CD4-positive, alpha-beta T cell treated with Interleukin-4 for 1 hour (primary cell): ENCODE results near the gene MCRIP1.

Source experiments
- DNase-seq, 2 donors: peaks; one replicate each; pipeline ENCODE4 v3.0.0-alpha.2; 2020 to 2022

MCRIP1 gene

DNA sequence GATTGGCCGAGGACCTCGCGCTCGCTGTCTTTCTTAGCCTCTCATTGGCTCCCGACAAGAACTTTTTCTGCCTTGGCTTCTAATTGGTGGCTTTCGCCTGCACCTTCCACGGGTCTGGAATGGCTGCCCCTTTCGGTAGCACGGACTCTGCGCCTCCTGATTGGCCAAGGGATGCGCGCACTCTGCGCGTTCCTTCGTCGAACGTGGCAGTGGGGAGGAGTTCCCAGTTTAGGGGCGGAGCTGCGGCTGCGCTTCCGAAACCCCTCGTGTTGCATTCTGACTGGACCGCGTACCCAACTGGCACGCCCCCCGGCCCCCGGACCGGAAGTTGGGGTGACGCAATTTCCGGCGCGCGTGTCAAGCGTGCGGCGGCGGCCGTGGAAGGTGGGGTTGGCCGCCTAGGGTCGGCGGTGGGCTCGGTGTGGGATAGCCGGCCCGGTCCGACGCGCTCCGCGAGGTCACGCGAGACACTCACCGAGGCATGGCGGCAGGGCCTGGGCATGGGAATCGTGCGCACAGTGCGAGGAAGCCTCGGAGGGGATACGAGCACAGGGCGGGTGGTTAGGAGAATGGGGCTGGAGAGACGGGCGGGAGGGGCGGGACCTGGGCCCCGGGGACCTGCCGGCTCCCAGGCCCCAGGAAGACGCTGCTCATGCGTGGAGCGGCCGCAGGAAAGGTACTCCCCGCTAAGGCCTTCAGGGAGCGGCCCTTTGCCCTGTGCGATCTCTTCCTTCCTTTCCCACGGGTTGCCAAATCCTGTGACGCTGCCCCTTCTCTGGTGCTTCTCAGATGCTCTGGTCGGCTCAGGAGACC is 27.9 kb upstream of the MCRIP1 start:
- peak; percentile 100 for DNase-seq

DNA sequence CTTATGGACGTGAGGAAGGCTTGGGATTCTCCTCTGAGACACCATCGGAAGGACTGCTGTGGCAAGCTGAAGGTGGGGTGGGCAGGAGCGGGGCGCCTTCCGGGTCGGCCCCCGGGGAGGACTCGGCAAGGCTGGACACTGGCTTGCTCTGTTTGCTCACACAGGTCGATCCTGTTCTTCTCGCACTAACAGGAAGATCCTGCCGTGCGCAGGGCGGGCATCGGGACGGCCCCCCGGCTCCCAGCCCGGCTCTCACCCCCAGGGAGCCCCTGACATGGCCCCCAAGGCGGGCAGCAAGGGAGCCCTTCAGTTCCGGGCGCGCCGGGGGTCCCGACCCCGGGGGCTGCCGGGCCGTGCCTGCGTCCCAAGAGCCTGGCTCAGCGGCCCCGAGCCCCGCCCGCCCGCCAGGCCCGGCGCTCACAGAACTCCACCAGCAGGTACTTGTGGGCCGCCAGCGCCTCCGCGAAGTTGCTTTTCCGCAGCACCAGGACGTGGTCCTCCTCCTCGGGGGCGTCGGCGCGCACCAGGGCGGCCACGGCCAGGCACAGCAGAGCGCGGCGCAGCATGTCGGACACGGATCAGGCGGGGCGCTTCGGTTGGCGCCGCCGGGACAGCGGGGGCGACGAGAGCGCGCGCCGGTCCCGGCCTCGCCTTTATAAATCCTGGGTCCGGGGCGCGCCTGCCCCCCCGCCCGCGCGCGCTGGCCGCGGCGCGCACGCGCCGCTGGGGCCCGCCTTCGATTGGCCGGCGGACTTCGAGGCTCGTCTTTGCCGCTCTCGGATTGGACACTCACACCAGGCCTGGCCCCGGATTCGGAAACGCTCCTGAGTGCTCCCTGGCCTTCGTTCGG is 27.0 kb upstream of the MCRIP1 start, which contains the start of gene P4HB:
Gene P4HB (minus strand): TSS at position 630 of the 850 bp plus-strand sequence. CDS start 64 bp downstream, at position 566.
- no peak for DNase-seq

DNA sequence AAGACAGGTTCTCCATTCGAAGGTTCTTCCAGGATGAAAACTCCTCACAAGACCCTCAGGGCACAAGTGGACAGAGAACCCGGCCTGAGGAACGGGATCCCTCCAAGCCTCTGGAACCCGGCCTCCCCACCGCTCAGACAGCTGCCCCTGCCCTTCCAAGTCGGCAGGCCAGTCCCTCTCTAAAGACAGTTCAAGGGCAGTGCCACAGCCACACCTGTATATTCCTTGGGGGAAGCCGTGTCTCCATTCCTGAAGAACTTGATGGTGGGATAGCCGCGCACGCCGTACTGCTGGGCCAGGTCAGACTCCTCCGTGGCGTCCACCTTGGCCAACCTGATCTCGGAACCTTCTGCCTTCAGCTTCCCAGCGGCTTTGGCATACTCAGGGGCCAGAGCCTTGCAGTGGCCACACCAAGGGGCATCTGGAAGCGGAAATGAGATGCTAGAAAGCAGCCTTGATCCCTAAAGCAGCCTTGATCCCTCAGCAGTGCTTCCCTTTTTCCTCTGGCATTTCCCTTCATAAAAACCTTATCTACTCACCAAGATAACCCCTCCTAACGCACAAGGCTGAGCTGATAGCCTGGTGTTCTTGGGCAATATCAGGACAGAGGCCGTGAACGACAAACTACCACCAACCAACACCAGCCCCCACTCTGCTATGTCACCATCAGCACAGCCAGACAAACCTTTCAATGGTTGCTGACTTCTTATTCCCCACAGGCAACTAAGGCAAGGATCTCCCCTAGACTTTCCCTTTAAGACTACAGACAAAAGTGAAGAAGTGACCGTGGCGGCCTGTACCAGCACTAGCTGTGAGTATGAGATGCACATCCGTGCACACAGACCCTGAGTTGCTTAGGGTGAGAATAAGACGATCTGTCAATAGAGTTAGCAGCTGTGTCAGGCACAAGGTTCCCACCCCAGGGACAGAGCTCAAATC is 26.1 kb upstream of the MCRIP1 start:
- no peak for DNase-seq

DNA sequence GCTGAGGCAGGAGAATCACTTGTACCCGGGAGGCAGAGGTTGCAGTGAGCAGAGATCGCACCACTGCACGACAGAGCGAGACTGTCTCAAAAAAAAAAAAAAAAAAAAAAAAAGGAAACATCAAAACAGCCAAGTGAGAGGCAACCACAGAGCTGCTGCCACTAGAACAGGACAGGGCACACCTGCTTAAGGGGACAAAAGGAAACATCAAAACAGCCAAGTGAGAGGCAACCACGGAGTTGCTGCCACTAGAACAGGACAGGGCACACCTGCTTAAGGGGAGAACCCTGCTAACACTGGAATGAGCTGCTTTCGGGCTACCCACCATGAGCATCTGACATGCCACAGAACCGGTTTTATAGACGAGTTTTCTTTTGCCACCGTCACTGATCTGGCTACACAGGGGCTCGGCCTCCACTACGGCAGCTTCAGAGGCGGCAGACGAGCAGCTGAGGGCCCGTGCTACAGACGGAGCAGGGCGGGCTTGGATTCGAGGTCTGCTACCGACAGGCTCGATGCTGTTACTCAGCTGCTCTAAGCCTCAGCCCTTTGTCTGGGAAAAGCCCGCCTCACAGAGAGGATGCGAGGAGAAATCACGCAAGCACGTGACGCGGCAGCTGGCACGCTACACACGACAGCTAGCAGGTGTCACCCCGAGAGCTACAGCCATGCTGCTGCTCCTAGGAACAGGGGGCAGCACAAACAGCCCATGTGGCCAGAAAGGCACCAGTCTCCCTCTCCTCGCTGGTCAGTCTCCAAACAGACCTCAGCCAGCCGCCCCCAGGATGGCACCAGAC is 25.3 kb upstream of the MCRIP1 start:
- no peak for DNase-seq

DNA sequence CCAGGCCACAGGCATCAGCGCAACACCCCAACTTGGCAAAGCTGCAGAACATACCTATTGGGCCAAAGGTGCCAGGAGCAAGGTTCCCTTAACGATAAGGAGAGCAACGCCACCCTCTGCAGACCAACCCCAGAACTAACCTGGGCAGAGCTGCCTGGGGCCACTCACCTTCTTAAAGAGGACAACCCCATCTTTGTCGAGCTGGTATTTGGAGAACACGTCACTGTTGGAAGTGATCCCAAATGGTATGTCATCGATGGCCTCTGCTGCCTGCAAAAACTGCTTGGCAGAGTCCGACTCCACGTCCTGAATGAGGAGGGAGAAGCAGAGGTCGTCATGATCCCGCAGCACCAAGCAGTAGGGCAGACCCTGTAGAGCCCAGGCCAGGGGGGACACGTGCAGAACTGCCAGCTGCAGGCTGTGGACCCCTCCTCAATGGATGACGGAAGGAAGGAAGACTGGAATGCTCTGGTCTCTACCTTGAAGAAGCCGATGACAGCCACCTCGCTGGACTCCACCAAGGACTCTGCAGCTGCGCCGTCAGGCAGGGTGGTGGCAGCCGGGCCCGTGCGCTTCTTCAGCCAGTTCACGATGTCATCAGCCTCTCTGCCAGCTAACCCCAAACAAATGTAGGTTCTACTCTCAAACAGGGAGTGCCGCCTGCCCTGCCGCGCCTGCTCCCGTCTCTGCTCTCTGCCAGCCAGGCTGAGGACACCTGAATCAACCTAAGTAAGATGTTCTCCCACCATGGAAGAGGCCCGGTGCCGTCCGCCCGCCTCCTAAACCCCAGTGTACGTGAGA is 22.1 kb upstream of the MCRIP1 start:
- no peak for DNase-seq

DNA sequence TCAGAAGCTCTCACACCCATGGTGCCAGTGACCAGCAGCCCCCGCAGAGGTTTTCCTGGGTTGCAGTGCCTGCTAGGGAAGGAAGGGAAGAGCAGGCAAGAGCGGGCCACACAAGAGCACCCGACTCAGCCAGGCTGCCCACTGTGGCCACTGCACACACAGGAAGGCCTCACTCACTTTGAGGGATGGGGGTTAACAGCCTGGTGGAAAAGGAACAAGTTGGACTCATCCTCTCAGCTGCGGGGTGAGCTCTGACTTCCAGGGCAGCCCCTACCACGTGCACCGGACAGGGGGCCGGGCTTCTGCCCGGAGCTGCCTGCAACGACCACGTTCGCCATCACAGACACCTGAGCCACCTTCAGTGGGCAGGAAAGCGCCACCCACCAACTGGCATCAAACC is 19.1 kb upstream of the MCRIP1 start:
- no peak for DNase-seq

DNA sequence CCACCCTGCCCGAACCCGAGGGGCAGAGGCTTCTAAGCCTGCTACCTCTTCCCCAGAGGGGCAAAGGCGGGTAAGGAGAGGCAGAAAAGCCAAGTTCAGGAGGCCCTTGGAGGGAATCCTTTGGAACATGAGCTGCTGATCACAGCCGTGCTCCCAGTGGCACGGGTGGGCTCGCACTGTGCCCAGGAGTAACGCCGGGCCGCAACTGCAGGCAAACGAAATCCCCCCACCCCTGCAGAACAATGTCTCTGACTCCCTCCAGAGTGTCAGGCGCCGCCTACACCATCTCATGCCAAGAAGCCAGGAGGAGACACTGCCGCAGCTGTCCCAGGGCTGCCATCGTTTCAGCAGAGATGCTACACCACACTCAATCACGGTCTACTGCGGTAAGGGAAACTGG is 18.3 kb upstream of the MCRIP1 start:
- DNase-seq, result no peak

DNA sequence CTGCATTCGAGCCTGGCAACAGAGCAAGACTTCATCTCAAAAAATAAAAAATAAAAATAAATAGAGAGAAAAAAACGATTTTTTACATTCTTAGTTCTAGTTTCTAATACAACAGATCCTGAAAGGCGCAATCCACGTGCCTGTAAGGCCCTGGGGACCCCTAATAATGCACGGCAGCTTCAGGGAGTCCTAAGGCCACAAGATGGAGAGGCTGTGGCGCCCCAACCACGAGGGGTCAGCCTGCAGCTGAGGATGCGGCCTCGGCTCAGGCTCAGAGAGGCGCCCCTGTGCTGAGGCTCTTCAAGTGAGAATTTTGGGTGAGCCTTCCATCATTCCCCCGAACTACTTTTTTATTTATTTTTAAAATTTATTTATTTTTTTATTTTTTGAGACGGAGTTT is 16.4 kb upstream of the MCRIP1 start:
- DNase-seq, result no peak

DNA sequence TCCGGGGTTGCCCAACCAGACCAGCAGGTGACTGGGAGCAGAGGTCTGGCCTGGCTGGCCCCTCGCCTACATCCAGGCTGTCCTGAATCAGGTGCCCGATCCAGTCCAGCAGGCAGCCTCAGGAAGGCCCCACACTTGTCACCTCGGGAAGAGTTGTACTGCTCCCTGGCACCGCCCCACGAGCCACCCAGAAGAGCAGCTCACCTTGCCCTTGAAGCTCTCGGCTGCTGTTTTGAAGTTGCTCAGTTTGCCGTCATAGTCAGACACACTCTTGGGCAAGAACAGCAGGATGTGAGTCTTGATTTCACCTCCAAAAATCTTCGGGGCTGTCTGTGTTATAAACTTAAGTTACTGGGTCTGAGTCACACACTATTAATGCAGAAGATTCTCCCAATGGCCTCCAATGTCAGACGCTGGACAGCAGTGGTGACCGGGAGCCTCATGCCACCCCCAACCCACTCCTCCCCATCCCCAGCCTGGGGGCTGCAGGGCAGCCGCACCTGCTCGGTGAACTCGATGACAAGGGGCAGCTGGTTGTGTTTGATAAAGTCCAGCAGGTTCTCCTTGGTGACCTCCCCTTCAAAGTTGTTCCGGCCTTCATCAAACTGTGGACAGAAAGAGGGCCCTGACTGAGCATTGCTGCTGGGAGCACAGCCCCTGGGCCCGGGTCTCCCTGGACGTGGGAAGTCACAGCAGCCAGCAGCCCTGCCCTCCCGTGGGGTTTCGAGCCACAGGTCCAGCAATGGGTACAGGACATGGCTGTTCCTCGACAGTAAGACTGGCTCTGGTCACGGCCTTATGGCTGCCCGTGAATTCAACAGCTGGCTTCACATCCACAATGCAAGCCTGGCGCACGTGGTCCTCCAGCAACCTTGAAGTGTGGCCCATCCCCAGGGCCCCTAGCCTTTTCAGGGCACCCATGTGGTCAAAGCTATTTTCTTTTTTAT is 13.9 kb upstream of the MCRIP1 start:
- no peak for DNase-seq

DNA sequence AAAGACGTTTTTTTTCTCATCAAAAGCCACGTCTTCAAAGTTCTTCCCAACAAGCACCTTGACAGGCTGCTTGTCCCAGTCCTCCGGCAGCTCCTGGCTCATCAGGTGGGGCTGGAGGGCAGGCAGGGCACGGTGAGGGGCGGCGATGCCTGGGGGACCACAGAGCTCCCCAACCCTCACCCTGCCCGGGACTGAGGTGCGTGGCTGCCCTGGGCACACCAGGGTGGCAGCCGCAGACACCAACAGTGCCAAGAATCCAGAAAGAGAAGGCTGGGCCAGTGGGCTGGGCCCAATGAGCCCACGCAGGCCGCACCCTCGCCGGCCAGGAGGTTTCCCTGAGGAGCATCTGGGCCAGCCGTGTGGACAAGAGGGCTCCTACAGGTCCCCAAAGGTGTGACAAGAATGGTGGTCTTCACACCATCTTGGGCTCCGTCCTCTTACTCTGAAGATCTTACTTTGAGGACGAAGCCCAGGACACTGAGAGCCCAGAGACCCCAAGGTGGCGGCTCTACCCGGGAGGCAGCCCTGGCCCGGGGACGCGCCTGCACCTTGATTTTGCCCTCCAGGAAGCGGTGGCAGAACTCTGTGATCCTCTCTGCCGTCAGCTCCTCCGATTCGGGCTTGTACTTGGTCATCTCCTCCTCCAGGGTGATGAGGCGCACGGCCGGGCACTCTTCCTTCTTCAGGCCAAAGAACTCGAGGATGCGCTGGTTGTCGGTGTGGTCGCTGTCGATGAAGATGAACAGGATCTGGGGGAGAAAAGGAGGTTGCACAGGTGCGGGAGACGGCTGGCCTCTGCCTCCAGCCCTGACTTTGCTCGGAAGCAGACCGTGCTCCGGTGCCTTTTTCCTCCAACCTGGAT is 13.0 kb upstream of the MCRIP1 start:
- DNase-seq, result no peak

DNA sequence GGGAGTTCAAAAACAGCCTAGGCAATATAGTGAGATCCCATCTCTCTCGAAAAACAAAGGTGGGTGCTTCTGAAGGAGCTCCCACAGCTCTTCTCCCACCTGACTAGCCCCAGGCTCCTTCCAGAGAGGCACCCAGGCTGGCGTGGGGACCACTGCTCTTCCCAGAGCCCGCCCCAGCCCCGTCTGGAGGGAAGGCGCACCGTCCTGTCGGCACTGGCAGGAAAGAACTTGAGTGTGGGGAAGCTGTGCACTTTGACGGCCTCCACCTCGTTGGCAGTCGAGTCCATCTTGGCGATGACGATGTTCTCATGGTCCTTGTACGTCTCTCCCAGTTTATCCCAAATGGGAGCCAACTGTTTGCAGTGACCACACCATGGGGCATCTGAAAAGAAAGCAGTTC is 12.3 kb upstream of the MCRIP1 start:
- DNase-seq, result no peak

DNA sequence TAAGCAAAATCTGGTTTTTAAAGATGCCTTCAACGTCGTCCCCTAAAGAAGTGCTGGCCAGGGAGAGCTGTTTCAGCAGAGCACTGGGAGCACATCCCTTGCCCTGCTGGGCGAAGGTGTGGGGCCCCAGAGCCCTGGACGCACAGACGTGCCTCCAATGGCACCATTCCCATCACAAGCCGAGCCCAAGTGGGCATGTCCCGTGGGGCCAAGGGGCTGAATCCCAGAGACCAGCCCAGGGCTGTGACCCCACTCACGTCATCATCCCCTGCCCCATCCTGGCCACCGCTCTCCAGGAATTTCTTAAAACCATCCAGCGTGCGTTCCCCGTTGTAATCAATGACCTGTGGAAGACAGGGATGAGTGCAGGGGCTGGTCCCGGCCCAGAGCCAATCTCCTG is 11.8 kb upstream of the MCRIP1 start:
- no peak for DNase-seq

DNA sequence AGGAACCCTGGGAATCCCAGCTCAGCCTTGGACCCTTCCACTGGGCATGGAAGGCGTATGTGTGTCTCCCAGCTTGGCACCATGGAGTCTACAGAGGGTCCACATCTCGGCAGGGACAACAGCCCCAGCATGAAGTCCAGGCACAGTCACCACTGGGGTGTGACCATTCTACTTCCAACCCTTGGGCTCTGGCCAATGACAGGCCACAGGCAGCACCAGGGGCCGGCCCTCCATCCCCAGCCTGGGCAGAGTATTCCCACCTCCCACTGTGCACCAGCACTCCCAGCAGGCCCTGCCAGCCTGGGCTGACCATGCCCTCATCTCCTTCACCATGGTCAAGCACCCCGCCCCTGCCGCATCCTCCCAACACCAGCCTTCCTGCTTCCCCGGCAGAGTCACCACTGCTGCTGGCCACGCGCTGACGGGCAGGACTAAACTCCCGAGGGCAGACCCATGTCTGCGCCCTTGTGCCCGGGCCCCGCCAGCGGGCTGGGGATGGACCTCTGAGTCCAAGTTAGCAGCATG is 11.3 kb upstream of the MCRIP1 start:
- DNase-seq, result no peak

DNA sequence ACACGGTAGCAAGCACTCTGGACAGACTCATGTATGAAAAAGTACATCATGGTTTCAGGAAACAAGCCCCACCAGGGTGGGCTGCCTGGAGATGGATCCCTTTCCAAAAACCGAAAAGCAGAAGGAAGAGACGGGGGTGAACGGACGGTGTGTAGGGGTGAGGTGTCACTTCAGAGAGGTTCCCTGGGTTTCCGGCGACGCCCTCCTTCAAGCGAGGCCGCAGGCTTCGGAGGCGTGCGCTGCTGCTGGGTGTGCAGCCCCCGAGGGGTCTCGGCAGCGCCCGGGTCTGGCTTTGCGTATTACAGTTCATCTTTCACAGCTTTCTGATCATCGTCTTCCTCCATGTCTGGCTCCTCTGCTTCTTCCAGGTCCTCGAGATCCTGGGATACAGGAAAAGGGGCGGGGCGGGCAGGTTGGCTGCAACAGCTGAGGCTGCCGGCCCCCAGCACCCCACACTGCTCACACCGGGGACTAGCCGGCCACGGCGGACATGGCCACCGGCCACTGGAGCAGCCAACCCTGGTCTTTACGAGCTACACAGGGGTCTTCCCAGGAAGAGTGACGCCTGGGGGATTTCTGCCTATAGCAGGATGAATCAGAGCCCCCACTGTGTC is 10.7 kb upstream of the MCRIP1 start:
- DNase-seq, result no peak

DNA sequence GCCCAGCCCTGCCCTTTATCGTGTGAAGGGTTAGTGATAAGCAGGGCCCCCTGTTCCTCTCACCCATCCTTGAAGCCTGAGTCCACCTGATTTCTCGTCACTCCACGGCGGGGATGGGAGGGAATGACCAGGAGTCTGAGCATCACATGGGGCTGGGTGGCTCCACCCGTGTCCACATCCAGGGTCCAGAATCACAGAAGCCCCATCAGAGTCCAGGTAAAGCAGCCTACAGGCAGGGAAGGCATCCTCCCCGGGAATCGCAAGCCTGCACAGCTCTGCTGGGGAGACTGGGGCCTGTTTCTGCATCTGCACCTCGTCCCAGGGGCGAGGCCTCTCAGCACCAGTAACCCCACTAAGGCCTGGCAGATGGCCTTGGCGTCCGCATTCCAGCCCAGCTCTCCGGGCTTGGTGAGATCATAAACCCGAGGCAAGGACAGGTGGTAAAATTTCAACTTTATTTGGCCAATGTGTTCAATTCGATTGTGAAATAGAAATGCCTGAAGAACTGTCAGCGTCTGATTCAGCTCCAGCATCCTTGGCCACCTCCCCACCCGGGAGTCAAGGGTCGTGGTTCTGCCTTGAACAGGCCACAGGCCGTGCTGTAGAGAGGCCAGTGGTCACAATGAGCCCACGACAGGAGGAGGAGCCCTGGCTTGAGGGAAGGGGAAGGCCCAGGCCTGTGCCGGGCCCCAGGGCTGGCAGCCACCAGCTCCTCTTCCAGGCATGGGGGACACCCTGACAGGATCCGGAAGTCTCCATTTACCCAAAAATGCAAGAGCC is 9.8 kb upstream of the MCRIP1 start:
- DNase-seq, result no peak

DNA sequence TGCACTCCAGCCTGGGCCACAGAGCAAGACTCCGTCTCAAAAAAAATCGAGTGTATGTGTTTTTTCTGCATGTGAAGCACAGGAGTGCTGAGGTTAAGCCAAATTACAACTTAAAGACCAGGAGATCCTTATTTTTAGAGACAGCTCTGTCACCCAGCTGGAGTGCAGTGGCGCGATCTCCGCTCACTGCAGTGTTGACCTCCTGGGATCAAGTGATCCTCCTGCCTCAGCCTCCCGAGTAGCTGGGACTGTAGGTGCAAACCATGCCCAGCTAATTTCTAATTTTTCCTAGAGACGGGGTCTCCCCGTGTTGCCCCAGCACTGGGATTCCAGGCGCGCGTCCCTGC is 9.3 kb upstream of the MCRIP1 start:
- DNase-seq, result no peak

DNA sequence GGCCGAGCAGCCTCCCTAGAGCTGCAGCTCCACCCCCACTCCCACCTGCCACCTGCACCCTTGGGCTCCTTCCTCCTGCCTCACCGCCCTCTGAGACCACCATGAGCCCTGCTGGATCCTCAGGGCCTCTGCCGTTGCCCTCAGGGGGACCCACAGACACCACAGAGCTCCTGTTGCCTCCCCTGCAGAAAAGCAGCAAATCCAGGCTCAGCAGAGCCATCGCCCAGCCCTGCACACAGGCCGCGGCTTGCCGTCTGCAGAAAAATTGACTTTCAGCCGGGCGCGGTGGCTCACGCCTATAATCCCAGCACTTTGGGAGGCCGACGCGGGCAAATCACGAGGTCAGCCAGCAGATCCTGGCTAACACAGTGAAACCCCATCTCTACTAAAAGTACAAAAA is 8.8 kb upstream of the MCRIP1 start:
- DNase-seq, result no peak
